CD14-positive monocyte (primary cell): ENCODE measurements around the gene CHST12. TPM values are rescaled to one million over a fixed set of nuclear protein-coding genes. Genes with fewer than 3 reads are reported as not detected.

Source experiments
- DNase-seq, 3 donors: peaks; one replicate each; pipeline ENCODE4 v3.0.0-alpha.2; 2011 to 2022
- H2AFZ ChIP-seq: 2 replicates; pipeline ENCODE4 v1.6.0; 2012; ENCODE audit warnings: mild to moderate bottlenecking, low read depth, low read length, inconsistent platforms; ENCODE audit not compliant: insufficient read depth, poor library complexity, severe bottlenecking
- H3K27ac ChIP-seq, 2 donors: 1 replicate in 1 of 2; 2 replicates in 1 of 2; pipeline ENCODE4 v1.5.1; 2012 to 2013; ENCODE audit warnings: low read length in 2 of 2, control low read depth in 1 of 2, inconsistent platforms in 1 of 2, low read depth in 1 of 2, mild to moderate bottlenecking in 1 of 2
- H3K27me3 ChIP-seq, 2 donors: one replicate each; pipeline versions ENCODE4 v1.6.0 to v1.6.1; 2011 to 2013; ENCODE audit warnings: low read length in 2 of 2; ENCODE audit not compliant: control insufficient read depth in 2 of 2, insufficient read depth in 2 of 2
- H3K36me3 ChIP-seq, 2 donors: replicated peaks in 1 of 2; 1 replicate in 1 of 2; 2 replicates in 1 of 2; pipeline versions ENCODE4 v1.5.1 to v1.6.1; 2012 to 2013; ENCODE audit warnings: low read length in 2 of 2, control low read depth in 1 of 2, inconsistent platforms in 1 of 2, mild to moderate bottlenecking in 1 of 2; ENCODE audit not compliant: insufficient read depth in 2 of 2, control insufficient read depth in 1 of 2
- H3K4me1 ChIP-seq, 2 donors: 1 replicate in 1 of 2; 2 replicates in 1 of 2; pipeline versions ENCODE4 v1.5.1 to v1.6.1; 2012 to 2013; ENCODE audit warnings: low read length in 2 of 2, control low read depth in 1 of 2, inconsistent platforms in 1 of 2, mild to moderate bottlenecking in 1 of 2, moderate library complexity in 1 of 2; ENCODE audit not compliant: insufficient read depth in 2 of 2, control insufficient read depth in 1 of 2
- H3K4me2 ChIP-seq: replicated peaks from 2 replicates; pipeline ENCODE3; 2012; ENCODE audit warnings: low read length, moderate library complexity, mild to moderate bottlenecking; ENCODE audit not compliant: poor library complexity, severe bottlenecking; ENCODE audit errors: extremely low read depth
- H3K4me3 ChIP-seq, 3 experiments: fragments of 200-600 bp in 1 of 3; sonication (generic) in 1 of 3; replicated peaks in 1 of 3; 1 replicate in 2 of 3; 2 replicates in 1 of 3; pipeline ENCODE4 v1.5.1; 2011 to 2013; ENCODE audit warnings: low read length in 3 of 3, mild to moderate bottlenecking in 3 of 3, control low read depth in 2 of 3, low read depth in 2 of 3, inconsistent platforms in 1 of 3, moderate library complexity in 1 of 3
- H3K79me2 ChIP-seq: 2 replicates; pipeline ENCODE4 v1.6.0; 2012; ENCODE audit warnings: mild to moderate bottlenecking, control low read depth, inconsistent platforms, low read length, moderate library complexity; ENCODE audit not compliant: insufficient read depth
- H3K9ac ChIP-seq: 2 replicates; pipeline ENCODE4 v1.6.0; 2017; ENCODE audit warnings: low read length, mild to moderate bottlenecking; ENCODE audit not compliant: insufficient read depth, poor library complexity, severe bottlenecking
- H3K9me3 ChIP-seq, 2 donors: replicated peaks in 1 of 2; 1 replicate in 1 of 2; 2 replicates in 1 of 2; pipeline versions ENCODE4 v1.5.1 to v1.6.1; 2012 to 2013; ENCODE audit warnings: low read length in 2 of 2, control low read depth in 1 of 2; ENCODE audit not compliant: control insufficient read depth in 1 of 2, insufficient read depth in 1 of 2
- H4K20me1 ChIP-seq: 2 replicates; pipeline ENCODE4 v1.6.0; 2012; ENCODE audit warnings: mild to moderate bottlenecking, low read length, control low read depth, moderate library complexity; ENCODE audit not compliant: insufficient read depth
- H3K27ac Mint-ChIP-seq, 7 donors: one replicate each; pipeline ENCODE4 v1.8.0; 2020; ENCODE audit warnings: mild to moderate bottlenecking in 7 of 7, mixed read lengths in 7 of 7, moderate library complexity in 6 of 7, inconsistent platforms in 2 of 7
- H3K27me3 Mint-ChIP-seq, 3 donors: one replicate each; pipeline ENCODE4 v1.8.0; 2021 to 2022; ENCODE audit warnings: low read depth in 3 of 3, mild to moderate bottlenecking in 3 of 3, mixed read lengths in 3 of 3, moderate library complexity in 3 of 3, inconsistent platforms in 1 of 3
- H3K36me3 Mint-ChIP-seq, 2 donors: one replicate each; pipeline ENCODE4 v1.8.0; 2020; ENCODE audit warnings: mixed read lengths in 2 of 2, inconsistent platforms in 1 of 2, mild to moderate bottlenecking in 1 of 2
- H3K4me1 Mint-ChIP-seq: one replicate; pipeline ENCODE4 v1.8.0; 2020; ENCODE audit warnings: mild to moderate bottlenecking, mixed read lengths
- H3K4me3 Mint-ChIP-seq, 2 donors: one replicate each; pipeline ENCODE4 v1.8.0; 2020; ENCODE audit warnings: mild to moderate bottlenecking in 2 of 2, mixed read lengths in 2 of 2, moderate library complexity in 1 of 2
- H3K9me3 Mint-ChIP-seq, 7 donors: one replicate each; pipeline ENCODE4 v1.8.0; 2020 to 2022; ENCODE audit warnings: mixed read lengths in 7 of 7, mild to moderate bottlenecking in 6 of 7, moderate library complexity in 6 of 7, inconsistent platforms in 2 of 7
- CTCF ChIP-seq: fragments of 200-600 bp; IDR thresholded peaks from one replicate; pipeline ENCODE4 v1.8.0; 2022; ENCODE audit warnings: antibody characterized with exemption, mild to moderate bottlenecking
- WGBS: methylation state at CpG from one replicate; pipeline ENCODE4 v1.1.5; 2013; ENCODE audit warnings: missing lambda C conversion rate; ENCODE audit not compliant: insufficient coverage; 5-methylcytosine and 5-hydroxymethylcytosine counted together
- intact Hi-C, 2 donors: fragments of 100-400 bp; cut with micrococcal nuclease; formaldehyde crosslinking; loops; one replicate each; pipeline versions ENCODE4 v1.15.0 to v1.15.1; 2023
- polyA plus RNA-seq, 3 donors: library from polyadenylated mRNA; depleted of rRNA in 1 of 3; unstranded in 2 of 3; stranded (reverse) in 1 of 3; fragments of 300-500 nt in 2 of 3; fragments of >200 nt in 1 of 3; fragmentation: Illumina TruSeq in 2 of 3; gene quantifications; 1 replicate in 2 of 3; 2 replicates in 1 of 3; pipeline ENCODE4 v1.2.3, GENCODE V29; 2012 to 2021

CHST12 gene
- polyA plus RNA-seq, 3 donors = 5.8 to 10.6 (median 7.5) TPM

GRCh38 chr7:2362385-2363088, 40.9 kb upstream of the CHST12 start:
- H3K4me1 ChIP-seq = peaks cover 0 to 6% of the 10 kb centered on the region in 2 donors
- WGBS = 95% methylated on average over 22 of the region's 27 CpGs
- Mint-ChIP-seq H3K27ac (peak overlapping the region in 1 of 7 donors; percentile 46), H3K36me3 (peaks cover 75 to 86% of the 10 kb centered on the region in 2 donors), H3K9me3 (no peaks in the 10 kb centered on the region), H3K4me1 (peaks cover 12% of the 10 kb centered on the region), H3K4me3 (no peak overlapping the region), H3K27me3 (peaks cover 0 to 5% (median 0%) of the 10 kb centered on the region in 3 donors)
- no peak overlapping the region for H3K9ac ChIP-seq
- no peak for TF ChIP-seq CTCF
- peaks cover 52% of the 10 kb centered on the region for H3K79me2 ChIP-seq
- H3K4me3 ChIP-seq = no peak overlapping the region
- no peak overlapping the region for H2AFZ ChIP-seq
- intact Hi-C loops = no loop called here
- H3K36me3 ChIP-seq = peaks cover 70 to 100% of the 10 kb centered on the region in 2 donors
- H4K20me1 ChIP-seq = peaks cover 72% of the 10 kb centered on the region
- no peak for DNase-seq
- H3K4me2 ChIP-seq = no peak overlapping the region
- no peak overlapping the region for H3K27ac ChIP-seq
- H3K27me3 ChIP-seq = no peaks in the 10 kb centered on the region
- H3K9me3 ChIP-seq = no peaks in the 10 kb centered on the region

GRCh38 chr7:2369139-2369538, 34.3 kb upstream of the CHST12 start:
- TF ChIP-seq CTCF = no peak
- peaks cover 85 to 100% of the 10 kb centered on the region in 2 donors for H3K36me3 Mint-ChIP-seq
- H3K4me1 ChIP-seq = no peaks in the 10 kb centered on the region
- H3K4me2 ChIP-seq = no peak overlapping the region
- no peak overlapping the region for H3K9ac ChIP-seq
- intact Hi-C loops = no loop called here
- no peak overlapping the region for H3K27ac Mint-ChIP-seq
- no peak for DNase-seq
- no peaks in the 10 kb centered on the region for H3K9me3 Mint-ChIP-seq
- no peaks in the 10 kb centered on the region for H3K27me3 ChIP-seq
- H3K79me2 ChIP-seq = peaks cover 17% of the 10 kb centered on the region
- H3K4me3 ChIP-seq = no peak overlapping the region
- peaks cover 94 to 99% of the 10 kb centered on the region in 2 donors for H3K36me3 ChIP-seq
- WGBS = 90% methylated on average over 10 of the region's 10 CpGs
- no peak overlapping the region for H2AFZ ChIP-seq
- H3K4me3 Mint-ChIP-seq = no peak overlapping the region
- no peaks in the 10 kb centered on the region for H3K4me1 Mint-ChIP-seq
- no peaks in the 10 kb centered on the region for H3K27me3 Mint-ChIP-seq
- H4K20me1 ChIP-seq = peaks cover 42% of the 10 kb centered on the region
- H3K9me3 ChIP-seq = no peaks in the 10 kb centered on the region
- H3K27ac ChIP-seq = no peak overlapping the region
